Measurements from ENCODE around the gene PRELP.

DNA sequence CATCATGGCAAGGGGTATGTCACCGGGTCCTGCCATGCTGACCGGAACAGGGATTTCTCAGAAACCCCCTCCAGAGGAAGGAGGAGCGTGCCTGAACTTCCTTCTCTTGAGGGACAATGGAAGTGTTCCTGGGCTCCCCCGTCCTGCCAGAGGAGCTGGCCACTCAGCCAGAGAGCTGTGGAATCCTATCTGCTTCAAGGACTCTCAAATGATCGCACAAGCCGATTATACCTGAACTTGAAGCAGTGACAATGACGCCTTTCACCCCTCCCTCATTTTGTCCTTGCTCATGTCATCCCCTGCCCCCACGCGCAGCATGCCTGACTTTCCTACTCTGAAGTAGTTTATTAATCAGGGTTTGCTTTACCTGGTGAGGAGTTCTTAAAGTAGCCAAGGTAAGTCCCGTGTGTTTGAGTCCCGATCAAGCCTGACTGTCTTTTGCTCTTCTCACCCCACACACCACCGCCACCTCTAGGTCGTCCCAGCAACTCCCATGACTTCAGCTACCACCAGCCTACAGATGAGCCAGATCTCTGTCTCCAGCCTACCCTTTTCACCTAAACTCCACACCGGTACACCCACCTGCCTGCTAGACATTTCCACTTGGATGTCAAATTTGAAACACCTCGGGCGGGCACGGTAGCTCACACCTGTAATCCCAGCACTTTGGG lies 25.0 kb upstream of the PRELP start:
- TF ChIP-seq, protein P1, sequence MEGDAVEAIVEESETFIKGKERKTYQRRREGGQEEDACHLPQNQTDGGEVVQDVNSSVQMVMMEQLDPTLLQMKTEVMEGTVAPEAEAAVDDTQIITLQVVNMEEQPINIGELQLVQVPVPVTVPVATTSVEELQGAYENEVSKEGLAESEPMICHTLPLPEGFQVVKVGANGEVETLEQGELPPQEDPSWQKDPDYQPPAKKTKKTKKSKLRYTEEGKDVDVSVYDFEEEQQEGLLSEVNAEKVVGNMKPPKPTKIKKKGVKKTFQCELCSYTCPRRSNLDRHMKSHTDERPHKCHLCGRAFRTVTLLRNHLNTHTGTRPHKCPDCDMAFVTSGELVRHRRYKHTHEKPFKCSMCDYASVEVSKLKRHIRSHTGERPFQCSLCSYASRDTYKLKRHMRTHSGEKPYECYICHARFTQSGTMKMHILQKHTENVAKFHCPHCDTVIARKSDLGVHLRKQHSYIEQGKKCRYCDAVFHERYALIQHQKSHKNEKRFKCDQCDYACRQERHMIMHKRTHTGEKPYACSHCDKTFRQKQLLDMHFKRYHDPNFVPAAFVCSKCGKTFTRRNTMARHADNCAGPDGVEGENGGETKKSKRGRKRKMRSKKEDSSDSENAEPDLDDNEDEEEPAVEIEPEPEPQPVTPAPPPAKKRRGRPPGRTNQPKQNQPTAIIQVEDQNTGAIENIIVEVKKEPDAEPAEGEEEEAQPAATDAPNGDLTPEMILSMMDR (IDR thresholded peaks at IDR 0.05; ENCODE audit: low read depth, low read length), result peak; percentile 36
- TF ChIP-seq EZH2phosphoT487 (IDR thresholded peaks at IDR 0.05; ENCODE audit: low read depth), result no peak

Measured in OCI-LY3 (cell line).